ENCODE results near the gene ZDHHC21. TPM values are rescaled to one million over a fixed set of nuclear protein-coding genes. Genes with fewer than 3 reads are reported as not detected.

ZDHHC21 gene
- total RNA-seq, 2 experiments from 2014 or later = 9.8 to 10.2 TPM

GRCh38 chr9:14627513-14627912, 65.7 kb downstream of the ZDHHC21 start:
- Mint-ChIP-seq H3K36me3 (peaks cover 18% of the 10 kb centered on the region), H3K4me1 (no peaks in the 10 kb centered on the region), H3K4me3 (no peak overlapping the region), H3K27ac (no peak overlapping the region), H3K9me3 (ENCODE audit: low read depth) (no peaks in the 10 kb centered on the region), H3K27me3 (no peaks in the 10 kb centered on the region)
- ATAC-seq (no peak), DNase-seq (no peak)
- CTCF ChIA-PET = interaction anchor here (1.3 kb wide), 1 partner anchor 34 kb away, joined by 4 read pairs; no protein-coding TSS in a partner anchor

- CTCF ChIA-PET = interaction anchor here (0.7 kb wide), 1 partner anchor 43 kb away, joined by 3 read pairs; no protein-coding TSS in a partner anchor
- no peaks in the 10 kb centered on the region for H3K4me1 Mint-ChIP-seq
- no peaks in the 10 kb centered on the region for H3K9me3 Mint-ChIP-seq (ENCODE audit: low read depth)
- DNase-seq = no peak
- no peak for ATAC-seq
- H3K4me3 Mint-ChIP-seq = no peak overlapping the region
- no peaks in the 10 kb centered on the region for H3K27me3 Mint-ChIP-seq
- no peak overlapping the region for H3K27ac Mint-ChIP-seq
- no peaks in the 10 kb centered on the region for H3K36me3 Mint-ChIP-seq
Observed at GRCh38 chr9:14618836-14619420, 74.3 kb downstream of the ZDHHC21 start.

- no peak for ATAC-seq
- CTCF ChIA-PET = interaction anchor here (0.6 to 2.2 kb wide), 4 partner anchors 10 to 274 kb away, joined by 3 to 10 read pairs (median 4); no protein-coding TSS in a partner anchor
- no peaks in the 10 kb centered on the region for H3K4me1 Mint-ChIP-seq
Observed at GRCh38 chr9:14616188-14616982, 76.8 kb downstream of the ZDHHC21 start.

GRCh38 chr9:14608540-14608939, 84.7 kb downstream of the ZDHHC21 start:
- no peaks in the 10 kb centered on the region for H3K4me1 Mint-ChIP-seq
- H3K9me3 Mint-ChIP-seq (ENCODE audit: low read depth) = no peaks in the 10 kb centered on the region
- no peak overlapping the region for H3K27ac Mint-ChIP-seq
- ATAC-seq (no peak), DNase-seq (no peak)
- H3K27me3 Mint-ChIP-seq = no peaks in the 10 kb centered on the region
- CTCF ChIA-PET = no interaction called here
- no peak overlapping the region for H3K4me3 Mint-ChIP-seq
- peaks cover 9% of the 10 kb centered on the region for H3K36me3 Mint-ChIP-seq

More at GRCh38 chr9:14616188-14616982, 76.8 kb downstream of the ZDHHC21 start:
- Mint-ChIP-seq H3K36me3 (no peaks in the 10 kb centered on the region), H3K27ac (no peak overlapping the region), H3K9me3 (ENCODE audit: low read depth) (no peaks in the 10 kb centered on the region), H3K4me3 (no peak overlapping the region), H3K27me3 (no peaks in the 10 kb centered on the region)
- DNase-seq = no peak

- H3K4me3 Mint-ChIP-seq = no peak overlapping the region
- H3K4me1 Mint-ChIP-seq = no peaks in the 10 kb centered on the region
- no peak overlapping the region for H3K27ac Mint-ChIP-seq
- peaks cover 34% of the 10 kb centered on the region for H3K36me3 Mint-ChIP-seq
- DNase-seq (no peak), ATAC-seq (no peak)
- no peaks in the 10 kb centered on the region for H3K27me3 Mint-ChIP-seq
- peaks cover 13% of the 10 kb centered on the region for H3K9me3 Mint-ChIP-seq (ENCODE audit: low read depth)
- CTCF ChIA-PET = no interaction called here
Observed at GRCh38 chr9:14597171-14597799, 95.9 kb downstream of the ZDHHC21 start.

GRCh38 chr9:14593406-14593805, 99.8 kb downstream of the ZDHHC21 start:
- DNase-seq (no peak), ATAC-seq (no peak)
- peaks cover 26% of the 10 kb centered on the region for H3K36me3 Mint-ChIP-seq
- no peak overlapping the region for H3K27ac Mint-ChIP-seq
- peaks cover 9% of the 10 kb centered on the region for H3K27me3 Mint-ChIP-seq
- no peak overlapping the region for H3K4me3 Mint-ChIP-seq
- CTCF ChIA-PET = no interaction called here
- H3K4me1 Mint-ChIP-seq = no peaks in the 10 kb centered on the region
- H3K9me3 Mint-ChIP-seq (ENCODE audit: low read depth) = peaks cover 7% of the 10 kb centered on the region

GRCh38 chr9:14591411-14591810, 101.8 kb downstream of the ZDHHC21 start:
- Mint-ChIP-seq H3K27ac (no peak overlapping the region), H3K4me1 (peaks cover 3% of the 10 kb centered on the region), H3K36me3 (peaks cover 29% of the 10 kb centered on the region), H3K4me3 (no peak overlapping the region), H3K9me3 (ENCODE audit: low read depth) (peaks cover 7% of the 10 kb centered on the region), H3K27me3 (peaks cover 9% of the 10 kb centered on the region)
- DNase-seq (no peak), ATAC-seq (no peak)
- CTCF ChIA-PET = no interaction called here

GRCh38 chr9:14585730-14586473, 107.3 kb downstream of the ZDHHC21 start:
- DNase-seq = peak; percentile 84
- CTCF ChIA-PET = no interaction called here

GRCh38 chr9:14584571-14584970, 108.7 kb downstream of the ZDHHC21 start:
- H3K27me3 Mint-ChIP-seq = peaks cover 45% of the 10 kb centered on the region

More at GRCh38 chr9:14585730-14586473, 107.3 kb downstream of the ZDHHC21 start:
- peaks cover 12% of the 10 kb centered on the region for H3K36me3 Mint-ChIP-seq
- H3K4me1 Mint-ChIP-seq = peaks cover 18% of the 10 kb centered on the region
- peaks cover 38% of the 10 kb centered on the region for H3K27me3 Mint-ChIP-seq
- H3K4me3 Mint-ChIP-seq = no peak overlapping the region
- peak; percentile 91 for ATAC-seq
- no peak overlapping the region for H3K27ac Mint-ChIP-seq
- H3K9me3 Mint-ChIP-seq (ENCODE audit: low read depth) = peaks cover 4% of the 10 kb centered on the region

GRCh38 chr9:14578030-14578429, 115.2 kb downstream of the ZDHHC21 start:
- DNase-seq = no peak
- no peaks in the 10 kb centered on the region for H3K4me1 Mint-ChIP-seq
- H3K9me3 Mint-ChIP-seq (ENCODE audit: low read depth) = peaks cover 16% of the 10 kb centered on the region
- H3K36me3 Mint-ChIP-seq = peaks cover 12% of the 10 kb centered on the region
- no peak for ATAC-seq
- CTCF ChIA-PET = no interaction called here
- no peak overlapping the region for H3K4me3 Mint-ChIP-seq
- H3K27ac Mint-ChIP-seq = no peak overlapping the region
- H3K27me3 Mint-ChIP-seq = peaks cover 32% of the 10 kb centered on the region

More at GRCh38 chr9:14584571-14584970, 108.7 kb downstream of the ZDHHC21 start:
- Mint-ChIP-seq H3K4me3 (no peak overlapping the region), H3K4me1 (peaks cover 18% of the 10 kb centered on the region), H3K27ac (no peak overlapping the region), H3K36me3 (peaks cover 15% of the 10 kb centered on the region), H3K9me3 (ENCODE audit: low read depth) (peaks cover 7% of the 10 kb centered on the region)
- CTCF ChIA-PET = no interaction called here
- ATAC-seq (no peak), DNase-seq (no peak)

- CTCF ChIA-PET = interaction anchor here (1.0 kb wide), 1 partner anchor 10 kb away, joined by 3 read pairs; no protein-coding TSS in a partner anchor
- no peak for ATAC-seq
- Mint-ChIP-seq H3K27me3 (peaks cover 13% of the 10 kb centered on the region), H3K36me3 (peaks cover 8% of the 10 kb centered on the region), H3K9me3 (ENCODE audit: low read depth) (peaks cover 11% of the 10 kb centered on the region), H3K27ac (no peak overlapping the region), H3K4me3 (no peak overlapping the region), H3K4me1 (no peaks in the 10 kb centered on the region)
- no peak for DNase-seq
Observed at GRCh38 chr9:14574173-14574572, 119.1 kb downstream of the ZDHHC21 start.

GRCh38 chr9:14573319-14573718, 119.9 kb downstream of the ZDHHC21 start:
- Mint-ChIP-seq H3K9me3 (ENCODE audit: low read depth) (peaks cover 11% of the 10 kb centered on the region), H3K27ac (no peak overlapping the region), H3K4me1 (no peaks in the 10 kb centered on the region), H3K4me3 (no peak overlapping the region), H3K27me3 (peaks cover 13% of the 10 kb centered on the region), H3K36me3 (peaks cover 5% of the 10 kb centered on the region)
- CTCF ChIA-PET = interaction anchor here (1.0 kb wide), 1 partner anchor 9 kb away, joined by 3 read pairs; no protein-coding TSS in a partner anchor
- DNase-seq (no peak), ATAC-seq (no peak)
